HG03139 (cell line): ENCODE measurements around the gene DIP2B.
"Not testable (repeated sequence)": the region's sequence is repeated elsewhere in the genome, so short reads cannot be mapped to it uniquely, and the experiment has no call there.

ENCODE experiments used
- ATAC-seq: cut with Tn5 transposase; IDR thresholded peaks from one replicate; pipeline ENCODE4 v1.9.1; 2021; ENCODE audit not compliant: unreplicated experiment

DIP2B gene

DNA sequence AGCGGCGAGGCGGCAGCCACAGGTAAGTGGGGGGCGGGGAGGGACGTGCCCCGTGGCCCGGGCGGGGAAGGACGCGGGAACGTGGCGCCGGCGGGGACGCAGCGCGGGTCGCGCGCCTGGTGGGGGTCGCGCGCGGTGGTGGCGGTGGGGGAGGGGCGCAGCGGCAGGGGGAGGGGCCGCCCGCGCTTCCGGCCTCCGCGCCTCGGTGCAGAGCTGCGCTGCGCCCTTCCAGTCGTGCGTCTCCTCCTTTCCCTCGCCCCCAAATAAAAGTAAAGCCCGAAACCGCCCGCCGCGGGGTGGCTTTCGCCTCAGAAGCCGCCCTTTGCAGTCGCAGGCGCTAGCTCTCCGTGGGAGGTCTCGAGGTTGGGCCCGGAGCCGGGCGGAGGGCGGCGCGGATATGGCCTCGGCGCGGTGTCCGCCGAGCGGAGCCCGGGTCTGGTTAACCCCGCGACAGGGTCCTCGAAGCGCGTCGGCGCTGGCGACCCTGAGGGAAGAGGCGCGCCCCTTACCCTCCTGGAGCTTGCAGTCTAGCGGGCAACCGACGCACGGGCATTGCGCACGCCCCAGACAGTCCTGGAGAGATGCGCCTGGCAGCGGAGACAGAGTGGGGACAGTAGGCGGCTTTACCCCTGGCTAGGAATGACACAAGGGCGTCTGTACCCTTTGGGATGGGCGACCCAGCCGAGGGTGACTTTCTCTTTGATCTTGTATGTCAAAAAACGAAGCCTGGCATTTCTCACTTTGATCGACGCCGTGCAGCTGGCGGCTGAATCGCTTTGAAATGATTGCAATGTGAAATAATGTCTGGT lies 259.7 kb downstream of the DIP2B start:
- ATAC-seq: peak; percentile 41

DNA sequence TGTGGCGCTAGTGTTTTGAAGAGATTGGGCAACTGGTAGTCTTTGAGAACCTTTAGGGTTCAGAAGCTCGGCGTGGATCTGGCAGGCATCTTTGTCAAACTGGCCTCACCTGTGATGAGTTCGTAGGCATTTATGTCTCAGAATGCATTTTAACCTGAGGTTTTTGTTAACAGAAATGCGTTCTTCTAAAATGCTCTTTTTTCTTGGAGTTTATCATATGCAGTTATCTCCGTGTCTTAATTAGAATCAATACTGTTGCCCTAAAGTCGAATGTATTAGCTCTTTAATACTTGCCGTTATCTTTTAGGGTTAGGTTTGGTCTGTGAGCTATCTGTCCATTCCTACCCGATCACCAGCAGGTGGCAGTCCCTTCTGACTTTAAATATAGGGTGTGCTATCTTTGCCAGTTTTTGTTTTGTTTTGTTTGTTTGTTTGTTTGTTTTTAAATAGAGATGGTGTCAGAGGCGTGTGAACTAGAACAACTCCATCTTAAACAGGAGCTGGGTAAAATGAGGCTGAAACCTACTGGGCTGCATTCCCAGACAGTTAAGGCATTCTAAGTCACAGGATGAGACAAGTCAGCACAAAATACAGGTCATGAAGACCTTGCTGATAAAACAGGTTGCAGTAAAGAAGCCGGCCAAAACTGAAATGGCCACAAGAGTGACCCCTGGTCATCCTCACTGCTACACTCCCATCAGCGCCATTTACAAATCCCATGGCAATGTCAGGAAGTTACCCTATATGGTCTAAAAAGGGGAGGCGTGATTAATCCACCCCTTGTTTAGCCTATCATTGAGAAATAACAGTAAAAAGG lies 260.5 kb downstream of the DIP2B start:
- peak; percentile 8 for ATAC-seq

DNA sequence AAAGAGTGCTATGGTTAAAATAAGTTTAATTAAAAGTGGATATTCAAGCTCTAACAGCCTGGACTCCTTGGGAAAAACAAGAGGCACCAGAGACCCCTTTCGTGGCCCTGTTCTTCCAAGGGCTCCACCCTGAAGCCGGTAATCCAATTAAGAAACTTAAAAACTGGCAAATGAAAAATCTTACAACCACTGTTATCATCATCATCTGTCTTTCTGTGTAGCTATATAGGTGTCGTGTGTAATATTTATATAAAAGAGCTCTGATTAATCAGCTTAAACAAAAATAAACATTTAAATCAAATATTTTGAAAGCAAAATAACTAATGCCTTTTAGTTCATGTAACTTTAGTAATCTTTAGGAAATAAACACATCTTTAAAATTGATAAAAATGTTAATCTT lies 263.6 kb downstream of the DIP2B start:
- ATAC-seq: no peak

- ATAC-seq: not testable (repeated sequence)
These were observed 264.0 kb downstream of the DIP2B start for GRCh38 chr12:50768813-50769212.

DNA sequence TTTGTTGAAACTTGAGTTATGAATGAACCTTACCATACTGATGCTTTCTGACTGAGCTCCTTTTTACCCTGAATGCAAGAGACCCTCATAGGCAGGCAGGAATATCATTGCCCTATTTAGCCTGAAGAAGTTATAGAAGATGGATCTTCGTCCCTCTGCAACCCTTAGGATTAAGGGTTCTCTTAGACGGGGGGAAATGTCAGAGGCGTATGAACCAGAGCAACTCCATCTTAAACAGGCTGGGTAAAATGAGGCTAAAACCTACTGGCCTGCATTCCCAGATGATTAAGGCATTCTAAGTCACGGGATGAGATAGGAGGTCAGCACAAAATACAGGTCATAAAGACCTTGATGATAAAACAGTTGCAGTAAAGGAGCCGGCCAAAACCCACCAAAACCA lies 266.6 kb downstream of the DIP2B start:
- ATAC-seq: no peak

DNA sequence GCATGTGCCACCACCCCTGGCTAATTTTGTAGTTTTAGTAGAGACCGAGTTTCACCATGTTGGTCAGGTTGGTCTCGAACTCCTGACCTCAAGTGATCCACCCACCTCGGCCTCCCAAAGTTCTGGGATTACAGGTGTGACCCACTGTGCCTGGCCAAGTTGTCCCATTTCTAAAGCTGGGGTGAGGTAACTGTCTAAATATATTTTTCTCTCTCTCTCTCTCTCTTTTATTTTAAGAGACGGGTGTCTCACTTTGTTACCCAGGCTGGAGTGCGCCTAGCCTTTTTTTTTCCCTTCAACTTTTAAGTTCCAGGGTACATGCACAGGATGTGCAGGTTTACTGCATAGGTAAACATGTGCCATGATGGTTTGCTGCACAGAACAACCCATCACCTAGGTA lies 267.7 kb downstream of the DIP2B start:
- no peak for ATAC-seq

- ATAC-seq: no peak
These were observed 268.1 kb downstream of the DIP2B start for GRCh38 chr12:50772877-50773276.

DNA sequence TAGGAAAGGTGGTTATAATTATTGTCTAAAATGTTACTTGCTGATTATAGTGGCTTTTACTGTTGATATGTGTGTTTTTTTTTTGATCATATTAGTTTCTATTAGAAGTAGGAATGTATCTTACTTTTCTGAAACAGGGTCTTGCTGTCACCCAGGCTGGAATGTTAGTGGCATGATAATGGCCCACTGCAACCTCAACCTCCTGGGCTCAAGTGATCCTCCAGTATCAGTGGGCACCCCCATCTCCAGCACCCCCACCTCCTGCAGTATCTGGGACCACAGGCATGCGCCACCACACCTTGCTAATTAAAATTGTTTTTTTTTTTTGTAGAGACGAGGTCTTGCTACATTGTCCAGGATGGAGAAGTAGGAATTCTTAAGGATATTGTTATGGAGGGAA lies 270.5 kb downstream of the DIP2B start:
- no peak for ATAC-seq

- no peak for ATAC-seq
These were observed 272.3 kb downstream of the DIP2B start for GRCh38 chr12:50776749-50777728.

GRCh38 chr12:50778663-50779590 lies 274.1 kb downstream of the DIP2B start:
- ATAC-seq: no peak

DNA sequence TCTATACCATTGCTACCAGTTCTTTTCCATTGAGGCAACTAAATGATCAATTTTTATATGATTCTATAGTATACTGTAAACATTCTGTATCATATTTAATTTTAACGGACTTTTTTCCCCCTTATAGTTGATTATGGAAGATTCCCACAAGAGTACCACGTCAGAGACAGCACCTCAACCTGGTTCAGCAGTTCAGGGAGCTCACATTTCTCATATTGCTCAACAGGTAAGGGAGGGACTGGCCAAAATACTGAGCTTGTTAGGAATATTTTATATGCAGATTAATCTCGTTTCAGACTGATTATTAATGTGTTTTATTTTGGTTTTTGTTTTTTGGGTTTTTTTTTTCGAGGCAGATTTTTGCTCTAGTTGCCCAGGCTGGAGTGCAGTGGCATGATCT lies 275.2 kb downstream of the DIP2B start:
- no peak for ATAC-seq

DNA sequence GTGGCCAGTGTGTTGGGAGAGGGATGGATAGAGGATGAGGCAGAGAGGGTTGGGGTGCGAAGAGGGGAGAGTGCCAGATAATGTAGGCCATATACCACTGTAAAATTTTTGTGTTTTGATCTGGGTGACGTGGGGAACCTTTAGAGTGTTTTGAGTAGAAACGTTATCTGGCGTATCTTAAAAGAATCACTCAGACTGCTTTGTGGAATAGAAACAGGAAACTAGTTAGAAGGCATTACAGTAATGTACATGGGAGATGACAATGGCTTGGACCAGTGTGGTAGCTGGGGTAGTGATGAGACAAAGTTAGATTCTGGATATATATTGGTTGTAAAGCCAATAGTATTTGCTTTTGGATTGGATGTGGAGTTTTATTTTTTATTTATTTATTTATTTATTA lies 279.7 kb downstream of the DIP2B start:
- ATAC-seq: no peak

DNA sequence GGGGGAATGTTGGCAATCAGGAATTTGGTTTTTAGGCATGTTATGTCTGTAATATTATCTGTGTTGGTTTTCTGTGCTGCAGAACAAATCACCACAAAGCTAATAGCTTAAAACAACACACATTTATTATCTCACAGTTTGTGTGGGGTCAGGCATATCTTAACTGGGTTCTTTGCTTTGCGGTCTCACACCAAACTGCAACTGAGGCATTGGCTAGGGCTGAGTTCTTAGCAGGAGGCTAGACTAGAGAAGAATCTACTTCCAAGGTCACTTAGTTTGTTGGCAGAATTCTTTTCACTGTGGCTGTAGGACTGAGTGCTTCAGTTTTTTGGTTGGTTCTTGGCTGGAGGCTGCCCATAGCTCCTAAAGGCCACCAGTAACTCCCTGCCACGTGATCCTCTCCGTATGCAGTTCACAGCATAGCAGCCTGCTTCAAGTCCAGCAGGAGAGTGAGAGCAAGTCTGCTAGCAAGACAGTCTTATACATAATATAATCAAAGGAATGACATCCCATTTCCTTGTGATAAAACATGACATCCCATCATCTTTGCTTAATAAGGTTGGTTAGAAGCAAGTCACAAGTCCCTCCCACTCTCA lies 280.7 kb downstream of the DIP2B start:
- ATAC-seq: no peak

- no peak for ATAC-seq
These were observed 281.9 kb downstream of the DIP2B start for GRCh38 chr12:50786498-50787231.

GRCh38 chr12:50787618-50788017 lies 282.8 kb downstream of the DIP2B start:
- no peak for ATAC-seq

- ATAC-seq: no peak
These were observed 283.8 kb downstream of the DIP2B start for GRCh38 chr12:50788561-50788960.

- no peak for ATAC-seq
These were observed 285.3 kb downstream of the DIP2B start for GRCh38 chr12:50790081-50790480.
